Activated CD4-positive, alpha-beta T cell treated with anti-CD3 and anti-CD28 coated beads, Interleukin-10, Interleukin-2, amounts not matched to agents 100 ng/mL and 50 ng/mL, durations not matched to agents 16 hours and 8 hours (primary cell): Measurements from ENCODE around the gene SUPT4H1.
"Not testable (repeated sequence)": the region's sequence is repeated elsewhere in the genome, so short reads cannot be mapped to it uniquely, and the experiment has no call there.

Source experiments
- DNase-seq: peaks from one replicate; pipeline ENCODE4 v3.0.0-alpha.2; 2020

Gene SUPT4H1

DNA sequence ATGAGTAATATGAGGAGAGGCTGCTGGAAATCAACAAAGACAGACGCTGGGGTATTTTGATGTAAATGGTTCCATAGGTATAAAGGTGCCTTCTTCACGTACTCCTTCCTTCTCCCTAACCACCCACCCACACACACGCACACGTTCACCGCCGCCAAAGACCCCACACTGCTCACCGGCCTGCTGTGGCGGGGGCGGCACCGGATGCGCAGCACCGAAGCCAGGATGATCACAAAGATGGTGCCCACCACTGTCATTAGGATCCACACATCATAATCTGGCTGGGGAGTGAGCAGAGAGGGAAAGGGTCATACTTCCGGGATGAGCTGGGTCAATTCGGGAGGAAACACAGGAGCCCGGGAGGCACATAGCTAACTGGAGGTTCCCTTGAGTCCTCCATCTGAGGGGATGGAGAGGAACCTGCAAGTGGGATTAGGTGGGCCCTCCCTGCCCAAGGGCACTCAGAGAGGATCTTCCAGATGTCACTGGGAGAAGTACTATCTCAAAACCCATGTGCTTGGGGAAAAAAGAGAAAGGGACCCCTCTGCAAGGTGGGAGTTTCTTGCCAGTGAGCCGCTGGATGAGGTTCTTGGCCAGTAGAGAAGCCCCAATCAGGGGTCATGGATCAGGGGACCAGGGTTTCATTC is 10.5 kb upstream of the SUPT4H1 start:
- no peak for DNase-seq

DNA sequence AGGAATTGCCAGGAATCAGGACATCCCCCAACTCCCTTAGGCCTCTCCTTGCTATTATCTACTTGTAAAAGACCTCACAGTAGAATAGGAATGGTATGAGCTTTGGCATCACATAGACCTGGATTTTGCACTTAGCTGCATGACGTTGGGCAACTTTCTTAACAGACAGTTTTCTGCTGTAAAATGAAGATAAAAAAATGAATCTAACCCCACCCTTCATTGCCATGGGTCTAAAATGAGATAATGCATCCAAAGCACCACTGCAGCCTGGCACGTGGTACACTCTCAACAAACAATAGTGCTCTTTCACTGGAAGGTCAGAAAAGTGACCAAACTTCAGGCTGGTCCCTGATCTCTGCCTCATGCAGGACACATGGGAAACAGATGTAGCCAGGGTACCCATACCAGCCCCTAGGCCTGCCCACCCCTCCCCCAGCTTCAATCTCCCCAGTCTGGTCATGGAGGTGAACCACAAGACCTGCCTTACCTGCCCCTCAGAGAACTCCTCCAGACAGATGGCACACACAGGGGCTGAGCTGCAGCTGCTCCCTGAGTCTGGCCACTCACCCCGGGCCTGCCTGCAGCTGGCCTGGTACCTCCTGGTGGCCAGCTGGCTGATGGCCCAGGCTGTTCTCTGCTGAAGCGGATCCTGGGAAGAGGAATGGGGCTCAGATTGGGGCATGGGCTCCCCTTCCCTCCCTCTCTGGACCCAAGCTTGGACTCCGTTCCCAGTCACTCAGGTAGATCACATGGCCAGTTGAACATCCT is 8.5 kb upstream of the SUPT4H1 start:
- DNase-seq = no peak

- DNase-seq = no peak
These were observed 6.6 kb upstream of the SUPT4H1 start for GRCh38 chr17:58358408-58359172.

- no peak for DNase-seq
These were observed 5.6 kb upstream of the SUPT4H1 start for GRCh38 chr17:58357312-58358297.

DNA sequence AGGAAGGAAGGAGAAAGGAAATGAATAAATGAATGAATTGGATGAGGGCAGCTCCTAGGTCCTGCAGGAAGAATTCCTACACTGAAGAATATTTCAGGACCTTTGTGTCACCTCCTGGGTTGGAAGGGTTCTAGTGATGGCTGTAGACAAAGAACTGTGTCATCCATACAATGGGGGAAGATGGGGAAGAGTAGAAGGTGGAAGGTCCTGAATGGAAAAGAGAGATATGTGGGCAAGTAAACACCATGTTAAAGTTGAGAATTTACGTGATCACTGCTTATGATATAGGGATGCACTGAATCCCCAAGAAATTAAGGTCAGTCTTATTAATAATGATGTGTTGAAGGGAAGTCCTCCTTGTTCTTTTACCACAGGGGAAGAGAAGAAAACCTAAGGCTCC is 4.2 kb upstream of the SUPT4H1 start:
- DNase-seq = no peak

- no peak for DNase-seq
These were observed 2.7 kb upstream of the SUPT4H1 start for GRCh38 chr17:58354541-58355216.

- DNase-seq = peak; percentile 26
These were observed 1.4 kb upstream of the SUPT4H1 start for GRCh38 chr17:58353389-58353825.

DNA sequence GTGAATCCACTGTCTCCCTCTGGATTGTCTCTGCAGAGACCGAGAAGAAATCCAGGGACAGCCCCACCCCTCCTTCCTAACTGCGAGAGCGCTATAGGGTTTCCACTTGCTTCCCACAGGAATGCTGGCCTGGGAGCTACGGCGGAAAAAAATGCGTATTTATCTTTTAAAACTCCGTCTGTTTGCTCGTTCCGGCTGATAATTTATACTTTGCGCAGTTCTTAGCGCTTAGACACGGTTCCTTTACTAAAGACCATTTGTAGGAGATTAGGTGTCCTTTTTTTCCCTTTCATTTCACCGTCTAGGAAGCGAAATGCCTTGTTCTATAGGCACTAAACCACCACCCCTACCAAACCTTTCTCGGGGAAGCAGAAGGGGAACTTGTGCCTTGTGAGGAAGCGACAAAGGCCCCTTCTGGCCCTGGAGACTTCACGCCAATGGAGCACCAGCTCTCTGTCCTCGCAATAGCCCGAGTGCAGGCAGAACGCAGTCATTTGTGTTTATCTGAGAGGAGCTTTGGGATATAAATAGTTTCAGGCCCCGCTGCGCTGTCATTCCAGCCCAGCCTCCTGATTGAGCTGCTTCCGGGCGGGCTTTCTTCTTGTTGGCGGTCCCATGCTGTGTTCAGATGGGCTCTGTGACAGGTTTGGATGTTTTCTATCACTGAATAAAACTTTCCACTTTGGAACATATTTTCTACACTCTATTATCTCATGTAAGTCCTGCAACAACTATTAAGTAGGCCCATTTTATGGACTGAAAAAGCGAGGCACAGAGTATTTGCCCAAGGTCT is 791 bp upstream of the SUPT4H1 start:
- peak; percentile 51 for DNase-seq

DNA sequence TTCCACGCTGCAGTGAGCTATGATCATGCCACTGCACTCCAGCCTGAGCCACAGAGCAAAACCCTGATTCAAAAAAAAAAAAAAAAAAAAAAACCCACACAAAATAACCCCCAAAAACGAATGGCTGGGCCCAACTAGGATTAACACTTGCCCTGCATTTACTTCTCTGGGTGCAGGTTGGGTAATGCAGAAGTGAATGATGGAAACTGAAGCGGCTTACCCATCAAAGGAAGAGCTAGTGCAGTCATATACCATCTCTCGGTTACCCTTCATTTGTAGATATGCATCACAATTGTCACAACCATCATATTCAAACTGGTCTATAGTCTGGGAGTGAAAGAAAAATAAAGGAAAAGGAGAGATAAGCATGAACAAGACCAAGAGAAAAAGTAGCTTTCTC is 819 bp downstream of the SUPT4H1 start:
- DNase-seq = peak; percentile 26

DNA sequence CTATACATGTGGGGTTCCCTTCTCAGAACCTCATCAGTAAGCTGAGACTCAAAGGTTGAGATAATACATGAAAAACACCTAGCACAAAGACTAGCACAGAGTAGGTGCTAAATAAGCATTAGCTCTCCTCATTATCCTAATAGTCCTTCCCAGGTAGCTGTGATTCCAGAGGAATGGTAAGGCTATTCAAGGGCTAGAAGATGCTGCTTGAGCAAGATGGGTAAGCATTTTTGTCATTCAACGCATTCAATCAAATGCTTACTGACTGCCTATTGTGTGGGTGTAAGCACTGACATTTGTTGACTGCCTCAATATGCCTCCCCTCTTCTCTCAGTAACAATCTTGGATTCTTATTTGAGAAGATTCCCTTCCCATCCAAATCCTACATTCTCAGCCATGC is 4.0 kb downstream of the SUPT4H1 start:
- DNase-seq = no peak

DNA sequence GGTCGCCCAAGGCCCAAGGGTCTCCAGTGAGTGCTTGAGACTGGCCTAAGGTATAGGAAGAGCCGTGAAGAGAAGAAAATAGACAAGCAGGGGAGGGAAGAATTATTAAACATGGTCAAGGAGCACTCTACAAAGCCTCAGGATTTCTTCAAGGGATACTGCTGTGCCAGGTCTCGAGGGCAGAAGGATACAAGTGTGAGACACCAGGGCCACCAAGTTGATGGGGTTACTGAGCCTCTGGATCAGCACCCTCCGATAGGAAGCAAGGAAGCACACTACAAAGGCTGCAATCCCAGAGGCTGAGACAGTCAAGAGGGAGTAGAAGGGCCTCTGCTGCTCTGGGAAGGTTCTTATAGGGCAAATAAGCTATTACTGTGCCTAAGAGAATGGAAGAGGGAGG is 6.5 kb downstream of the SUPT4H1 start:
- DNase-seq = no peak

GRCh38 chr17:58344791-58345157 is 7.2 kb downstream of the SUPT4H1 start:
- DNase-seq = peak; percentile 84

GRCh38 chr17:58344047-58344790 is 7.8 kb downstream of the SUPT4H1 start:
- DNase-seq = peak; percentile 98

DNA sequence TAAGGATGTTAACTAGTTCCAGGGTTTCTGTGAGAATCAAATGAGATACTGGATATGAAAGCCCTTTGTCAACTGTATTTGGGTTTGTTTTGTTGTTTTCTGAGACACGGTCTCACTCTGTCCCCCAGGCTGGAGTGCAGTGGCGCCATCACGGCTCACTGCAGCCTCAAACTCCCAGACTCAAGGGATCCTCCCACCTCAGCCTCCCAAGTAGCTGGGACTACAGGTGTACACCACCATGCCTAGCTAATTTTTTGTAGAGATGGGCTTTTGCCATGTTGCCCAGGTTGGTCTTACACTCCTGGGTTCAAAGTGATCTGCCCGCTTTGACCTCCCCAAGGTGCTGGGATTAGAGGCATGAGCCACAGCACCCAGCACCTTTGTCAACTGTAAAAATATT is 8.9 kb downstream of the SUPT4H1 start:
- DNase-seq = peak; percentile 32

GRCh38 chr17:58341861-58342475 is 10.0 kb downstream of the SUPT4H1 start:
- DNase-seq = peak; percentile 47

GRCh38 chr17:58341136-58341860 is 10.7 kb downstream of the SUPT4H1 start:
- not testable (repeated sequence) for DNase-seq

GRCh38 chr17:58340405-58340876 is 11.6 kb downstream of the SUPT4H1 start:
- no peak for DNase-seq

GRCh38 chr17:58339755-58340404 is 12.1 kb downstream of the SUPT4H1 start:
- peak; percentile 72 for DNase-seq
